ENCODE data around the gene RPL39L.
"Not testable (repeated sequence)": the region's sequence is repeated elsewhere in the genome, so short reads cannot be mapped to it uniquely, and the experiment has no call there.

GRCh38 chr3:187135172-187135690 is 4.1 kb downstream of the RPL39L start:
- TF ChIP-seq, protein P1, sequence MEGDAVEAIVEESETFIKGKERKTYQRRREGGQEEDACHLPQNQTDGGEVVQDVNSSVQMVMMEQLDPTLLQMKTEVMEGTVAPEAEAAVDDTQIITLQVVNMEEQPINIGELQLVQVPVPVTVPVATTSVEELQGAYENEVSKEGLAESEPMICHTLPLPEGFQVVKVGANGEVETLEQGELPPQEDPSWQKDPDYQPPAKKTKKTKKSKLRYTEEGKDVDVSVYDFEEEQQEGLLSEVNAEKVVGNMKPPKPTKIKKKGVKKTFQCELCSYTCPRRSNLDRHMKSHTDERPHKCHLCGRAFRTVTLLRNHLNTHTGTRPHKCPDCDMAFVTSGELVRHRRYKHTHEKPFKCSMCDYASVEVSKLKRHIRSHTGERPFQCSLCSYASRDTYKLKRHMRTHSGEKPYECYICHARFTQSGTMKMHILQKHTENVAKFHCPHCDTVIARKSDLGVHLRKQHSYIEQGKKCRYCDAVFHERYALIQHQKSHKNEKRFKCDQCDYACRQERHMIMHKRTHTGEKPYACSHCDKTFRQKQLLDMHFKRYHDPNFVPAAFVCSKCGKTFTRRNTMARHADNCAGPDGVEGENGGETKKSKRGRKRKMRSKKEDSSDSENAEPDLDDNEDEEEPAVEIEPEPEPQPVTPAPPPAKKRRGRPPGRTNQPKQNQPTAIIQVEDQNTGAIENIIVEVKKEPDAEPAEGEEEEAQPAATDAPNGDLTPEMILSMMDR (IDR thresholded peaks at IDR 0.05; ENCODE audit: low read depth, low read length, poor library complexity, severe bottlenecking) = not testable (repeated sequence)
- not testable (repeated sequence) for TF ChIP-seq EZH2phosphoT487 (IDR thresholded peaks at IDR 0.05; ENCODE audit: borderline replicate concordance, low read length)

Measured in DOHH2 (cell line).